Measurements from ENCODE around the gene ALK. TPM values are rescaled to one million over a fixed set of nuclear protein-coding genes. Genes with fewer than 3 reads are reported as not detected.

ALK gene
- total RNA-seq, 1 experiment from 2014 or later, result 14.7 TPM

- intact Hi-C loops (cut with micrococcal nuclease; ENCODE audit: unreplicated experiment), result no loop called here
- no TSS peak for BruUV-seq (replicated peaks)
- ChIA-PET CTCF (no interaction called here), POLR2A (ENCODE audit: low non-redundant PET) (no interaction called here)
- Histone ChIP-seq H3K4me3 (ENCODE audit: low read depth, low read length, poor library complexity, severe bottlenecking) (peak overlapping the region; percentile 51), H3K27me3 (replicated peaks; ENCODE audit: insufficient read depth, low read depth, low read length, poor library complexity) (no peaks in the 10 kb centered on the region), H3K9me3 (ENCODE audit: low read depth, low read length, poor library complexity, severe bottlenecking) (no peaks in the 10 kb centered on the region), H3K27ac (ENCODE audit: low read depth, low read length, poor library complexity, severe bottlenecking) (no peak overlapping the region), H3K36me3 (ENCODE audit: insufficient read depth, low read length, poor library complexity, severe bottlenecking) (no peaks in the 10 kb centered on the region), H3K4me1 (ENCODE audit: insufficient read depth, low read length, poor library complexity, severe bottlenecking) (peaks cover 10% of the 10 kb centered on the region)
- no peak for DNase-seq (ENCODE audit: low spot score)
- TF ChIP-seq CTCF (conservative IDR thresholded peaks at IDR 0.05; ENCODE audit: low read depth, low read length) (no peak), EZH2 (IDR thresholded peaks at IDR 0.05; ENCODE audit: borderline replicate concordance, low read depth, low read length, poor library complexity, severe bottlenecking) (no peak)
Measured at GRCh38 chr2:29918941-29919340, 2.4 kb downstream of the ALK start.

DNA sequence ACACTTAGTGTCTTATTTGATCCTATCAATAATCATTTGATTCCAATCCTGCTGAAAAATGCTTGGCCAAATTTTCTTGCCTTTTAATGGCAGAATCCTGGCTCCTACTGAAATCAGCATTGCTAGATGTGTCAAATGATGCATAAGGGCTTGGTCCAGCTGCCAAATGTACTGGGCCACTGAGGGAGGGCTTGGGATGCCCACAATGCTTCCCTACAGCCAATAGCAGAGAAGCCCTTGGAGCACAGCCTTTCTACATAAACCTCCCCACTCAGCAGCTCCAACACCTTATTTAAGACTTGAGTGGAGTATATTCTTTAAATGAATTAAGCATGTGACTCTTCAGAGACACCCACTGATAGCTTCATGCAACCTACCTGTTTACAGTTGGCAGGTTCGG is 3.6 kb downstream of the ALK start:
- DNase-seq (ENCODE audit: low spot score), result no peak
- ChIA-PET CTCF (interaction anchor here (0.6 kb wide), 1 partner anchor 1135 kb away, joined by 3 read pairs; no protein-coding TSS in a partner anchor), POLR2A (ENCODE audit: low non-redundant PET) (no interaction called here)
- no peak for TF ChIP-seq EZH2 (IDR thresholded peaks at IDR 0.05; ENCODE audit: borderline replicate concordance, low read depth, low read length, poor library complexity, severe bottlenecking)
- no peak for TF ChIP-seq CTCF (conservative IDR thresholded peaks at IDR 0.05; ENCODE audit: low read depth, low read length)
- Histone ChIP-seq H3K9me3 (ENCODE audit: low read depth, low read length, poor library complexity, severe bottlenecking) (no peaks in the 10 kb centered on the region), H3K4me1 (ENCODE audit: insufficient read depth, low read length, poor library complexity, severe bottlenecking) (peaks cover 10% of the 10 kb centered on the region), H3K4me3 (ENCODE audit: low read depth, low read length, poor library complexity, severe bottlenecking) (no peak overlapping the region), H3K36me3 (ENCODE audit: insufficient read depth, low read length, poor library complexity, severe bottlenecking) (no peaks in the 10 kb centered on the region), H3K27me3 (replicated peaks; ENCODE audit: insufficient read depth, low read depth, low read length, poor library complexity) (no peaks in the 10 kb centered on the region), H3K27ac (ENCODE audit: low read depth, low read length, poor library complexity, severe bottlenecking) (no peak overlapping the region)
- BruUV-seq (replicated peaks), result no TSS peak
- intact Hi-C loops (cut with micrococcal nuclease; ENCODE audit: unreplicated experiment), result no loop called here

- H3K9me3 ChIP-seq (ENCODE audit: low read depth, low read length, poor library complexity, severe bottlenecking), result no peaks in the 10 kb centered on the region
- H3K36me3 ChIP-seq (ENCODE audit: insufficient read depth, low read length, poor library complexity, severe bottlenecking), result no peaks in the 10 kb centered on the region
- H3K4me3 ChIP-seq (ENCODE audit: low read depth, low read length, poor library complexity, severe bottlenecking), result no peak overlapping the region
- BruUV-seq (replicated peaks), result no TSS peak
- peaks cover 6% of the 10 kb centered on the region for H3K4me1 ChIP-seq (ENCODE audit: insufficient read depth, low read length, poor library complexity, severe bottlenecking)
- TF ChIP-seq EZH2 (IDR thresholded peaks at IDR 0.05; ENCODE audit: borderline replicate concordance, low read depth, low read length, poor library complexity, severe bottlenecking), result no peak
- TF ChIP-seq CTCF (conservative IDR thresholded peaks at IDR 0.05; ENCODE audit: low read depth, low read length), result no peak
- intact Hi-C loops (cut with micrococcal nuclease; ENCODE audit: unreplicated experiment), result no loop called here
- DNase-seq (ENCODE audit: low spot score), result no peak
- POLR2A ChIA-PET (ENCODE audit: low non-redundant PET), result no interaction called here
- CTCF ChIA-PET, result no interaction called here
- H3K27ac ChIP-seq (ENCODE audit: low read depth, low read length, poor library complexity, severe bottlenecking), result no peak overlapping the region
- no peaks in the 10 kb centered on the region for H3K27me3 ChIP-seq (replicated peaks; ENCODE audit: insufficient read depth, low read depth, low read length, poor library complexity)
Measured at GRCh38 chr2:29916571-29916970, 4.8 kb downstream of the ALK start.

Data from A673 (cell line).